DMS114 treated with DMSO at 0.1 percent for 48 hours (cell line): ENCODE results near the gene PFN2.
A peak's percentile ranks its signal among the peaks of the same experiment; 100 is the strongest.
"Not testable (repeated sequence)": the region's sequence is repeated elsewhere in the genome, so short reads cannot be mapped to it uniquely, and the experiment has no call there.

Source experiments
- DNase-seq: peaks from one replicate; lab custom pipeline; 2025; ENCODE audit not compliant: unreplicated experiment; lab: John Stamatoyannopoulos, UW

Gene PFN2

DNA sequence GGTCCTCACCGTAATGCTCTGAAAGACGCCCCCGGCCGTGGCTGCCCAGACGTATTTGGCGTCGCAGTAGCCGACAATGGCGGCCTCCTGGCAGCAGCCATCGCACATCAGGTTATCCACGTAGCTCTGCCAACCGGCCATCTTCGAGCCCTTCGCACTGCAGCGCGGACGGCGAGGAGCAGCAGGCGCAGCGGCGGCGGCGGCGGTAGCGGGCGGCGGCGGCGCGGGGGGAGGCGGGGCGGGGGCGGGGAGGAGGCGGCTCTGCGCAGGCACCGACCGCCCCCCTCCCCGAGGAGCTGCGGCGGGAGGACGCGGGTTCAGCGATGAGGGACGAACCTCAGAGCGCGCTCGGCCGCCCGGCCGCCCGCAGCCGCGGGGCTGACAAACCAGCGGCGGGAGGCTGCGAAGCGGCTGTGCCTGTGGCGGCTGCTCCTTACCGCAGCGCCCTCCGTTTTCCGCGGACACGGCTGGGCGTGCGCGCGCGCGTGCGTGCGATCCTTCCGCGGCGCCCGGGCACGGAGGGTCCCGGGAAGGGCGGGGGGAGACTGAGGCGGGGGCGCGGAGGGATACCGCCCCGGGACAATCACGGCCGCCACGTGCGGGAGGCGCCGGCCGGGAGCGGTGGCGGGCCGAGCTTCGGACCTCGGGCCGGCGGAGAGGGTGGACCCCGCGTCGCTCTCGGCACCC, at the start of gene PFN2:
PFN2 (minus strand) TSS at position 180 of the 687 bp plus-strand sequence; CDS start at position 141, 39 bp downstream.
- DNase-seq, result peak; percentile 58

GRCh38 chr3:150015901-150016300, 45.2 kb upstream of the PFN2 start:
- DNase-seq, result no peak

DNA sequence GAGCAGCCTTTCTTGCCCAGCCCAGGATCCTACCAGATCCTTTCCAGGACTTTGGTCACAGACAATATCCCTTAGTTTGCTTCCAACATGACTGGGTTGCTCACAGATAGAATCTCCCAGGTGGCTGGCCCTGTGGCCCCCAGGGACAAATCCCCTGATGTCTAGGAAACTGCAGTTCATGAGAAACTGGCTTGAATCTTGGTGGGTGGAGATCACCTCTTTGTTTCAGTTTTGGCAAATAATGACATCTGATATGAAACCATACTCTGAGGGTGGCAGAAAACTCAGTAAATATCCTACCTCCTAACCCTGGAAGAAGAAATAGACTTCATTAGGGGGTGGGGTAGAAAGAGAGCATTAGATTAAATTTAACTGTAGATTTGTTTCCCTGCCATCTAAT, 44.1 kb upstream of the PFN2 start:
- no peak for DNase-seq

DNA sequence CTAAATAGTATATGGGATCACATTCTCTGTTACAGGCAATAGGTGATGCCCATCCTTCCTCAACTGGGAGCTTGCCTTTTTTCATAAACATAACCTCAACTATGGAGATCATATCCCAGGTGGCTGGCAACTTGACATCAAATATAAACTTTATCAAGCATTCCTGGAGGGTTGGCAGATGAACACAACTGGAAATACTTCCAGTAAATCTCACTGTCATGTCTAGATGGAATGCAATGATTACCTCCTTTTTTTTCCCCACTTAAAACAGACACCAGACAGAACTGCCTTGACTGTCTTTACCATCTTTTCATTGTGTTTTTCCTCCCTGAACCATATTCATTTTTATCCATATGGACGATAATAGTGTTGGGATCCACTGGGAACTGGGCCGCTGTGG, 43.1 kb upstream of the PFN2 start:
- no peak for DNase-seq

DNA sequence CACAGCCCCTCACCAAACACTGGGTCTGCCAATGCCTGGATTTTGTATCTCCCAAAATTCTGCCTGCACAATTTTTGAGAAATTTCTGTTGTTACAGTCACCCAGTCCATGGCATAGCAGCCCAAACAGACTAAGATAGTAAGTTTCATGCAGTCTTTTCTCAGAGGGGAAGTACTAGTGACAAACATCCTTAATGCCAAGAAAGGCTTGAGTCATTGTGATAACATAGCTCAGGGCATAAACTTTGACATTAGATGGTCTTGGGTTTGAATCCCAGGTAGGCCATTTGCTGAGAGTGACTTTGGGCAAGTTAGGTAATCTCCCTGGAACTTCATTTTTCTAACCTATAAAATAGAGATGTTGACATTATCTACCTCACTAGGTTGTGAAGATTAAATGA, 36.1 kb upstream of the PFN2 start:
- DNase-seq, result no peak

DNA sequence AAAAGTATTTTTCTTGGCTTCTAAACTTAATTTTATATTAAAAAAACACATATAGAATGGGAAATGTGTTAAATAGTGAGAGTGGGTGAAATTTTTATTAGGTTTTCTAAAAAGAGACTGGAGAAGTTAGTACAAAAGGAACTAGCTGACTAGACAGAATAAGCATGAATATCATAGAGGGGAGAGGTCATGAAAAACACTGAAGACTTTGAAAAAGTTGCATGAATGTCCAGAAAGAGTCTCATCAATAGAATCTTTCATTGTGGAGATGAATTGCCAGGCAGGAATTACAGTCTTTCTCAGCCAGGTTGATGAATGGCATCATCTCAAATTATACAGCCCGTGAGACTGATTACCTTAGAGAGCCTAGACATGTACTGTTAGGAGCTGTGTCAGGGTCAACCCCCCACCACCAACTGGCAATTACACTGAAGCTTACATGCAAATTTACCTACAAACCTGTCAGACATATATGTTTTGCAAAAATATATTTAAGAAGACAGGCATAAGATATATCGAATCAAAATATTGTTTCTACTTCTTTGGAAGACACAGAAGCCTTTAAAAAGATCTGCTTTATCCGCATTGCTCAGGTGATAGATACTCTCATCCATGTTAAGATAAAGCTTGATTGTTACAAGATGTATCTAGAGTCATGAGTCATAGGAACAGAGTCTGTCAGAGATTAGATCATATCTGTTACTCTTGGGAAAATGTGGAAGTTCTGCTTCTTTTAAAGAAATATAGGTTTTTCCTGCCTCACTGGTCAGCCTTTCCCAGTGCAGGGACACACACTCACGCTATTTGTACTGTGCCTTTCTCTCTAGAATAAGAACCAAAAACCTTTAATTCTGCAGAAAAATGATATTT, 34.8 kb upstream of the PFN2 start:
- no peak for DNase-seq

DNA sequence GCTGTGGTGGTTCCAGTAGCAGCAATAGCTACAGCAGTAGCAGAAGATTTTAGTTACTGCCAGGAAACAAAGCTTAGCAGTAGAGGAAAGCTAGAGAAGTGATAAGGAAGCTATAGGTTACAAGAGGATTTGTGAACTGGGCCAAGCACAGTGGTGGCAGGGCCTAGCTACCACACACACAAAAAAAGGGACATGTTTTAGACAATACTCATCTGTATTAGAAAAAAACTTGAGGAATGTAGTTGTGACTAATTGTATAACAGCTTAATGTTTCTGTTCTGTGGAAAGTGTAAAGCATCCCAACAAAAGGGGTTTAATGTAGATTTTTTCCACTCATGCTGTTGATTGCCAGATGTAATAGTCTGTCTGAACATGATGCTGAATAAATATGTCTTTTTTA, 29.9 kb upstream of the PFN2 start:
- no peak for DNase-seq

DNA sequence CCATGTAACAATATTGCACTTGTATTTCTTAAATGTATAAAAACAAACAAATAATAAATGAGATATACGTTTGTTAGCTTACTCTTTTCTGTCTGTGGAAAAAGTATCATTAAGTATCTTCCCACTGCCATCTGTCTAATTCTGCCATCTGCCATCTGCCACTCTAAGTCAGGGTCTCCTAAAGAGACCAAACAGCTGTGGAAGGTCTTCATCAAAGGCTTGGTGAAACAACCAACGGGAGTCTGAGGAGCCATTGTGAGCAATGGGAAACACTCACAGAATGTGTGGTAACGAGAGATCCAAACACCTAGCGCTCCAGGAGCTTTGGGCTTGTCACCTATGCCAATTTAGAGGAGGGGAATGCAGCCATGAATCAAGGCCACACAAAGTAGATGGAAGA, 28.7 kb upstream of the PFN2 start:
- no peak for DNase-seq

GRCh38 chr3:149998946-149999345, 28.3 kb upstream of the PFN2 start:
- no peak for DNase-seq

DNA sequence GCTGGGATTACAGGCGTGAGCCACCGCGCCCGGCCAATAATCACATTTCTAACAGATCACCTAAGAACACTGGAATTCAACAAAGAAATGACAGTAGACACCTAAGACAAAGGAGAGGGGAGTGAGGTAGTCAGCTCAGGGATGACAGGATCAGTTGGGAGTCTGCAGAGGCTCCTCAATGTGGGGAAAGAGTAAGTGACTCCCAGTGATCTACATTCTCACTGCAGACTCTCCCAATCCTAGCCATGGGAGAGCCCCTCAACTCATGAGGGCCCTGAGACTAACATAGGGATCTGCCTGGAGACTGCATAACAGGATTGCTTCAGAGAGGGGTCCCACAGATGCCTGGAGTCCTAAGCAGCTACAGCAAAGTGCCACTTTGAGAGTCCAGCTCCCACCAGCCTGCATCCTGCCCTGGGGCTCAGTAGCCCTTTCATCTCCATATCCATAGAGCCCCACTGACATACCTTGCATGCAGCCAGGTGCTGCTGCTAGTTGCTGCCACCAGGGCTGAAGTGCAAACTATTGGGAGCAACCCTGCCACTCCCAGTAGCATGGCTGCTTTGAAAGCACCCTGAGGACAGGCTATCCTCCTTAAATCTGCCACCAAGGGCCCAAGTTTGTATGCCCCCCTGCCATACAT, 21.8 kb upstream of the PFN2 start:
- no peak for DNase-seq

DNA sequence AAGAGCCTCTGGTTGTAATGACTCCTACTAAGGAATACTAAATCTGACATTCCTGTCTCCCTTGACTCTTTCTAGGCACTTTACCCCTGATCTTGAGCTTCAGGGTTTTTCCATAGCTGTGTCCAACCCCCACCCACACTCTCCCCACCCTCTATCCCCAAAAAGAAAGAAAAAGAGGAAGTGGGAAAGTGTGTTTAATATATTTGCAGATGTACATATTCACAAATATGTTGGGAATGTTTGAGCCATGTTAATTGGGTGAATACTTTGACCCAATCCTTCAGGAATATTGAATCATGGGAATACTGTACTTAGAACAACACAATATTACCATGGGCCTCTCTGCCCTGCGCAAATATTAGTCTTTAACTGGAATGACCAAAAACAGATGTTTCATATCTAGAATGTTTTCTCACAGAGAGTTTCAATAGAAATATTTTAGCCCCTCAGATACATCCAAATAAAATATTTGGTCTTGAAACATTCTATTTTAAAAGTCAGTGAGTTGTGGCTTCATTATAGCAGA, 19.8 kb upstream of the PFN2 start:
- no peak for DNase-seq

DNA sequence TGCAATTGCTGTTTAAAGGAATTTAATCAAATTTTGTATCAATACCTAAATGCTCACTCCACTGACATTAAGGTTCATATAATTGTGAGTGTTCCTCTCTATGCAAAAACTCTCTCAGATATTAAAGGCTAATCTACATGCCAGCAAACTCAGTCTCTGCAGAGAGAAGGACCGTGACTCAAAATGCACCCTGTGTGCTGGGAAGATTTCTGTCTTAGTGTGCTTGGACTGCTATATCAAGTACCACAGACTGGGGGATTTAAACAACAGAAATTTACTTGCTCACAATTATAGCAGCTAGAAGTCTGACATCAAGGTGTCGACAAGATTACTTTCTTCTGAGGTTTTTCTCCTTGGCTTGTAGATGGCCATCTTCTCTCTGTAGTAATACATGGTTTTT, 18.6 kb upstream of the PFN2 start:
- no peak for DNase-seq

DNA sequence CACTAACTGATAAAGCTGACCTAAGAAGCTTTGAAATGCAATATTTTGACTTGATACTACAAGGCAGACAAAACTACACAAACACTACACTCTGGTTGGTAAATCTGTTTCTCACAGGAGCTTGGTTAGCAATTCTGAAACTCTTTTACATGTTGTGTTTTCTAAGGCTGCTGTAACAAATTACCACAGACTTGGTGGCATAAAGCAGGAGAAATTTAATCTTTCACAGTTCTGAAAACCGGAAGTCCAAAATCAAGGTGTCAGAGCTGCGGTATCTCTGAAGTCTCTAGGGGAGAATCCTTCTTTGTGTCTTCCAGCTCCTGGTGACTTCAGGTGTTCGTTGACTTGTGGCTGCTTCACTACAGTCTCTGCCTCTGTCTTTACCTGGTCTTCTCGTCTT, 12.9 kb upstream of the PFN2 start:
- DNase-seq, result no peak

DNA sequence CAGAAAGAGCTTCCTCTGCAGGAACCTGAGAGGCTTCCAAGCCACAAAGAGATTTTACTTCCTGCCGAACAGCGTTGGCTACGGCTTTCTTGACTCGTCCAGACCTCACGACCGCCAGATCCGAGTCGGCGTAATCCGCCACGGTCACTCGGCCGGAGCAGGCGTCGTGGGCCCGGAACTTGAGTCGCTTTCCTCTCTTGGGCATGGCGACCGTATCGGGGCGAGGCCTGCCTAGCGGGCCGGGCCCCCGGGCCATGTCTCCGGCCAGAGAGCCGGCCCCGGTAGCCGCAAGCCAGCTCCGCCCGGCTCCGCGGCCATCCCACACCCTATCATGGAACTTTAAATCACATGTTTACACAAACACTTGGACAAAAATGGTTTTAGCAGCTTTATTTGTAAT, 12.4 kb upstream of the PFN2 start:
- not testable (repeated sequence) for DNase-seq

- not testable (repeated sequence) for DNase-seq
These were observed 11.3 kb upstream of the PFN2 start for GRCh38 chr3:149981979-149982378.

GRCh38 chr3:149977386-149977785, 6.7 kb upstream of the PFN2 start:
- no peak for DNase-seq

DNA sequence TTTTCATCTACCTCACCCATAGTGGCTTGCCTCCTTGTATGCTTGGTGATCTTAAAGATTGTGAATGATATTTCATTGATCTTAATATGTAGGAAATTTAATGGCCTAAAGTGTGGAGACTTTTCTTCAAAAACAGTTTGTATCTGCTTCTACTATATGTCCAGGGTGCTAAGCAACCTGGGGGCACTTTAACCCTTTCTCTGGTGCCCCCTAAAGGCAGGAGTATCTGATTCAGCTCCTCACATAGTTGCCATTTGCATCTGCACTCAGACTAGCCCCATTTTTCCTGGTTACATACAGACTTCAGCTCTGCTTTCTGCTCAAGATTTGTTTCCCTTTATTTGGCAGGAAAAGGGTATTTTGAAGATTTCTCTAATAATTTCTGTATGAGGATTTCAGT, 5.2 kb upstream of the PFN2 start:
- DNase-seq, result no peak

DNA sequence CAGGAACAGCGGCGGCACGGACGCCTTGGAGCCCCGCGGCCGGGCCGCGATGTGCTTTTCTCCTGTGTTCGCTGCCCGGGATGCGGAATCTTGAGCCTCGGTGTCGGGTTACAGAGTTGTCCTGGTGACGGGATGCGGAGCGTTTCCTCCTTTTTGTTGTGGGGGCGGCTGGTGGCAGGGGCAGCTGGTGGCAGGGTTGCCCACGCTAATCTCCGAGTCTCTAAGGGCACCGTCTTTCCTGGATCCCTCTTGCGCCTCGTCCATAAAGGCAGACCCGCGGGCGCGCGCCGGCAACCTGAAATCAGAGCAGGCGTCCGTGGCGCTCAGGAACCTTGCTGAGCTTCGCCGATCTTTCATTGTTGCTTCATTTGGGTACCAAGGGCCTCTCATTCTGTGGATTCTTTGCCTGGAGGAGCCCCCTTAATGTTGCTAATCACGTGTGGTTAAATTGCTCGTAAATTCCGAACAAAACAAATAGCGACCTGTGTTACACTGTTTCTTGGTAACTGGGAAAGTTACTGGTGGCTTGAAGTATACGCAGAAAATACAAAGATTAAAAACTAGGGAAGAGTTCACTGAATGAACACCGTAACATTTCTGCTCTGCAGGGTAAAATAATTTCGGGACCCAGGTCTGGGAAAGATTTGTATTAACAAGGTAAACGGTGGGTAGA, 844 bp upstream of the PFN2 start:
- peak; percentile 58 for DNase-seq

GRCh38 chr3:149969940-149970715, 567 bp downstream of the PFN2 start:
- DNase-seq, result peak; percentile 77
